GM18505 (cell line): ENCODE results near the gene XYLT1.

Experiments
- ATAC-seq: cut with Tn5 transposase; IDR thresholded peaks from one replicate; pipeline ENCODE4 v1.9.1; 2021; ENCODE audit not compliant: unreplicated experiment
- POLR2A ChIP-seq: IDR thresholded peaks from 4 replicates; pipeline ENCODE4 v1.6.1; 2011; ENCODE audit warnings: borderline replicate concordance; ENCODE audit not compliant: insufficient read depth, insufficient read length; ENCODE audit errors: extremely low read depth

XYLT1 gene

DNA sequence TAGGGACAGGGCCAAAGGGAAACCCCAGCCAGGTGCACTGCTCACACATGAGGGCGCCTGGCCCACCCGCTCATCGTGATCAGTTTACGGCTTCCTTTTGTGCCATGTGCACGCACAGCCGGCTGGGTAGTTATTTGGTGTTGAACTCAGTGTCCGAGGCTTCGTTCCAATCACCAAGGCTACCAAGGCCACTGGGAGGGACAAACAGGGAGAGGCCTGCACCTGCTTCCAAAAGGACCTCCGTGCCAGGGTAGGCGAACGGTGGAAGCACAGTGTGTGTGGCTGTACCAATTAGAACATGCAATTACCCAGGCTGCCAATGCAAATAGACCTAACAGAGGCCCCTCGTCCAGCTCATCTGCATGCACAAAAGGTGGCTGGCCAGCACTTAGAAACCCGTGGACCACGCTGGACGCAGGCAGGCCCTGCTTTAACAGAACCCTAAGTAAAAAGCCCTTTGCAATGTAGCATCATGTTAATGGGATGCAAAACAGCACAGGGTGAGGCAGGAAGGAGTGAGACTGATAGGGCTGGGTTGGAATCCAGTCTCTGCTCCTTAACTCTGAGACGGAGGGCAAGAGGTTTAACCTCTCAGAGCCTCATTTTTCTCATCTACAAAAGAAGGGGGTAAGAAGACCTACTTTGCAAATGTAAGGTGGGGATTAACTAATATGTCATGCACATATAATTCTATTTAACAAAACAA, 204.0 kb downstream of the XYLT1 start:
- ATAC-seq: no peak
- TF ChIP-seq POLR2A: no peak

DNA sequence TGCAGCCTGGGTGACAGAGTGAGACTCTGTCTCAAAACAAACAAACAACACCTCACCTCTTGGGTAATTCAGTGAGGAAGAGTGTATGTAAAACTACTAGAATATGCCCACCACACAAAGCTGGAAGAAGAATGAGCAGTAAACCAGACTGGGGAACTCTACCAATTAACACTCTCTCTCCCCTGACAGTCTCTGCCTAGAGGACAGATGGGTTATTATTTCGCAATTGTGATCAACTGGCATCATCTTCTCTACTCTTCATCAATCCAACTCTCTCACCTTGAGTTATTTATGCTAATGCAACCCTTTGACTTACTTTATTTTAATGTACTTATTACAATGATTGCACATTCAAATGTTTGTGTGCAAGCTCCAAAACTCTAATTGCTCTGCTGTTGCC, 205.6 kb downstream of the XYLT1 start:
- no peak for ATAC-seq
- no peak for TF ChIP-seq POLR2A

DNA sequence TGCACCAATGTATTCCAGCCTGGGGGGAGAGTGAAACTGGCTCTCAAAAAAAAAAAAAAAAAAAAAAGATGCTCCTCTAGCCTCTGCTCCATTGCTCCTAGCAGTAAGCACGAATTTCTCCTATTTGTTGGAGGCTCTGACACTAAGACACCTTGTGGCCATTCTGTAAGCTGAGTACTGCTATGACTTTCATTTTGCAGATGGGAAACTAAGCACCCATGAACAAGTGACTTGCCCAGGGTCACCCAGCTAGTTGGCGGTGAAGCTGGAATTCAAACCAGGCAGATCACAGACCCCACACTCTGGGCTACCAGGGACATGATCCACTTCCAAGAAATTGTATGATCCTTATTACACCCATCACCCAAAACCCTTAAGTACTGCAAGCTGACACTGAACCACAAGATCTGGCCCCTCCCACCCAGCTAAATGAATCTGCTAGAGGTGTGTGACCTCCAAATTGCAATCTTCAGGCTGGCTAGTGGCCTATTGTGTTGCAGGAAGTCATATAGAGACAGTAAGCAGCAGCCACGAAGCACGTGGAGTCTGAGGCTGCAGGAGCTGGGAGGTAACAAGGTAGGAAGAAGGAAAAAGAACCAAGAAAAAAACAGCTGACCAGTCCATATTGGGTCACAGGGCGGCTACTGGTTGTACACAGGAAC, 209.4 kb downstream of the XYLT1 start:
- no peak for TF ChIP-seq POLR2A
- no peak for ATAC-seq

DNA sequence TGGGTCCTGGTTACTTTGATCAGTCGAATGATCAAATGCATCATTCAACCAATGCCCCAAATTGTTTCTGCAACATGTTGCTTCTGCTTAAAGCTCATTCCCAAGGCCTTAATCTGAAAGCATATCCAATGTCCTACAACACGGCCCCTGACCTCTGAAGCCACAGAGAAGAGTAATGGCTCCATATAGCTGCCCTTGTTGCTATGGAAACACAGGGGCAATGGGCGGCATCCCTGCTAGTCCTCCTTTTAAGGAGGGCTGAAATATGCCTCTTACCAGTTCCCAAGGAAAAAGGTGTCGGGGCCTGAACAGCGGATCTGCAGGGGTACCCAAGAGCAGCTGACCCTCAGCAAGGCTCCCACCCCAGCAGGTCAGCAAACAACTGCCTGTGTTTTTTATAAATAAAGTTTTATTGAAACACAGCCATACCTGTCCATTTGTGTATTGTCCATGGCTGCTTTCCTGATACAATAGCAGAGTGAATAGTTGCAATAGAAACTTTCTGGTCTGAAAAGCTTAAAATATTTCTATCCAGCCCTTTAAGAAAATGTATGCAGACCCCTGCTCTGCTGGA, 210.4 kb downstream of the XYLT1 start:
- no peak for TF ChIP-seq POLR2A
- no peak for ATAC-seq

DNA sequence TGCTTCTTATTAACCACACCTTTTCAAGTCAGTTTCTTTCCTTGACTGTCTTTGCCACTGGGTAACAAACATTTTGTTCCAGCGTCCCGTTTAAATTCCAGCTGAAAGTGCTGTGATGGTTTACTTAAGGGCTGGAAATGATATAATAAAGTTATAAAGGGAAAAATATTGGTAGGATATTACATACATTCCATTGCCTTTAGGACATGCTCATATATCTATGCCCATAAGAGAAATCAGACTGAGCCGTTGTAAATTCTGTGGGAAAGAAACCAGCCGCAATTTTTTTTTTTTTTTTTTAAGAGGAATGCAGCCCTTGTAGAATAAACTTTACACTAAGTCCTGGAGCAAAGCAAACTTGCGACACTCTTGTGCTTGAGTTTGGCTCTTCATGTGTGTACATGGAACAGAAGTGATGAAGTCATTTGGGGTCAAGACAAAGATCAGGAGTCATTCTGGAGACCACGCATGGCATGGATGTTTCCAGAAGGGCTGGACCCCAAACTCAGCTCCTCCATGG, 210.9 kb downstream of the XYLT1 start:
- ATAC-seq: no peak
- TF ChIP-seq POLR2A: no peak

DNA sequence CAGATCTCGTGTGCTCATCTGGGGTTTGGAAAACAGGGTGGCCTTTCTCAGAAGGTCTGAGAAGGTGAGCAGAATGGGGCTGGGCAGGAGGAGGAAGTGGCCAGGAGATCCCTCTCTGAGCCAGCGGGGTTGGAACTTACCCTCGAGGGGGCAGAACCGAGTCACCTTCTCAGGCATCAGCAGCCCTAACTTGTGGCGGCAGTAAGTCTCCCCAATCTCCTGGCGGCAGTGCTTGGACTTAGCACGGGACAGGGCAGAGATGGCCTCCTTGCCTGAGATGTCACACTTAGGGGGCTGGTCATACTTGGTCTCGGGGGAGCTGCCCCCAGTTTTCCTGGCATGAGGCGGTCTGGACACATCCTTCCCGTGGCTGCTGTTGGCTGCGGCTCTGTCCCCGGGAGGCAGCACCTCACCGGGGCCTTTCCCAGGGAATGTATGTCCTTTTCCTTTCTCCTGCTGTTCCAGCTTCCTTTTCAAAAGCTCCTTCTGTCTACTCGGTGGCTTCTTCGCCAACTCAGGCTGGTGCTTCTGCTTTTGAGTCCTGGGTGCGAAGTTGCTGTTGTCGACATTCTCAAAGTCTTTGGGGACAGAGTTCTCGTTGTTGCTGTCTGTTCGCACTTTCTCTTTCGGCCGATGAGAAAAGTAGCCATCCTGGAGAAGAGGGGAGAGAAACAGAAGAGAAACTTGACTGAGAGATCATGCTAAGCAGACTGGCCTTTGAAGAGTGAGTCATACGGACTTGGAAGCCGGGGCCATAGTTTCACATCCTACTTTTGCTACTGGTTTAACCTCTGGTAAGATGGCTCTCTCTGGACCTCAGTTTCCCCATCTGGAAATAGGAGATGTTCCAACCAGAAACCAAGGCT, 211.7 kb downstream of the XYLT1 start:
- ATAC-seq: peak; percentile 73
- no peak for TF ChIP-seq POLR2A

DNA sequence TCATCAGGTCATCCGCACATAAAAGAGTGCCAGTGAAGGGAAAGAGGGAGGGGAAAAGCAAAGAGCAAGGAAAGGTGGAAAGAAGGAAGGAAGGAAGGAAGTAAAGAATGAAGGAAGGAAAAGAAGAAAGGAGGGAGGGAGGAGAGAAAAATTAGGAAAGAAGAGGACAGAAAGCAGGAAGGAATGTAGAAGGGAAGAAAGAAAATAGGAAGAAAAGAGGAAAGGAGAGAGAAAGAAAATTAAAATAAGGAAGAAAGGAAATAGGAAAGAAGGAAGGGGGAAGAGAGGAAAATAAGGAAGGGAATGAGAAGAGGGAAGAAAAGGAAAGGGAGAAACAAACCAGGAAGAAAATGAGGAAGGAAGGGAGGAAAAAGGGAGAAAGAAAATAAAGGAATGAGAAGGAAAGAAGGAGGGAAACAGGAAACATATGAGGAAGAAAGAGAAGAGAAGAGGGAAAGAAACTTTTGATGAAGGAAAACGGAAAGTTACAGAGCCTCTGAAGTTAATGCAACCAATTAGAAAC, 212.6 kb downstream of the XYLT1 start:
- no peak for ATAC-seq
- no peak for TF ChIP-seq POLR2A

DNA sequence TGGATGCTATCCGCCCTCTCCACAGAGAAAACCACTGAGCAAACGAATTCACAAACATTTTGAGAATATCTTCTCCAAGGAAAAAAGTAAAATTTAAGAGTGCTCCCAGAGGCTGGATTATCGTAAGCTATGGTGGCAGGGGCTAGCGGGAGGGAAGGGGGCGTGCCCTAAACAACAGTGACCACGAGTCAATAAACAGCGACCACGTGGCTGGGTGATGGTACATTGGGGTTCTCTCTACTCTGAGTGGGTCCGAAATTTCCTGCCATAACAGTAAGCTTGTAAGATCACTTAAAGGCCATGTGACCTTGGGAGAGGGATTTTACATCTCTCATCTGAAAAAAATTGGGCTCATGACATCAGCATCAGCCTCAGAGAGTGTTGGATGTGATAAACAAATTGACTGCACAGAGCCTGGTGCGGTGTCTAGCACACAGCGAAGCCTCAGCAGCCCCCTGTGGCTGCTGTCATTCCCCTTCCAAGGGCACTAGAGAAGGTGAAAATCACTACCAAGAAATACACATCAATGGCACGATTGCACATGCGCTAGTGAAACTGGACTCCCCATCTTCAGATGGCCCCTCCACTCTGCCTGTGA, 213.2 kb downstream of the XYLT1 start:
- no peak for TF ChIP-seq POLR2A
- ATAC-seq: no peak

DNA sequence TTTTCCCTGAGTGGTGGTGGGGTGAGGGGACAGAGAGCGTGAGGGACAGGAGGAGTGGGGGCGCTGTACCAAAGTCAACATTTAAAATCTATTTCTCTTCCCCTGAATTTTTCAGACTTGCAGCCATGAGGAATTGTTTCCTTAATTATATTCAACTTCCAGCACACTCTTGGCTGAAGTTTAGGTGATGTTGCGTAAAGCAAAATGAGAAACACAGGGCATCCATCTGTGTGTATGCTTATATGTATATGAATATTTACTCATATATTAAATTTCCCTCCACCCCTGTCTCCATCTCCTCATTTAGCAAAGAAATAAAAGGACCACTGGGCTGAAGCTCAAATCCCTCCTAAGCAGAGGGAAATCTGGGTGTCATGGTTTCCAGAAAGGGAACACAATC, 218.1 kb downstream of the XYLT1 start:
- ATAC-seq: no peak
- no peak for TF ChIP-seq POLR2A

DNA sequence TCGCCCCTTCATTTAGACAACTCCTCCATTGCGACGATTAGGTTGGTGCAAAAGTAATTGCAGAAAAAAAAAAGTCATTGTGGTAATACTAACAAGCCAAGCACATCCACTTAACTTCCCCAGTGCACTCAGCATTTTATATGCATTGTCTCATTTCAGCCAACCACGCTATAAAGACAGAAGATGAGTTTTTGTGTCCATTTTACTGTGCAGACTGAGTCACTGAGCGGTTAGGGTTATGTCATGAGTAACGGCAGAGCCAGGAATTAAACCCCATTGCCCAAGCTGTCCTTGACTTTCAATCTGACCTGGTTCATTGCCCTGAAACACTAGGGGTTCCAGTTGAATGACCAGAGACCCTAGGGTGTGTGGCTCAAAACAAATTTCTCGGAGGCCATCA, 218.7 kb downstream of the XYLT1 start:
- no peak for TF ChIP-seq POLR2A
- no peak for ATAC-seq

DNA sequence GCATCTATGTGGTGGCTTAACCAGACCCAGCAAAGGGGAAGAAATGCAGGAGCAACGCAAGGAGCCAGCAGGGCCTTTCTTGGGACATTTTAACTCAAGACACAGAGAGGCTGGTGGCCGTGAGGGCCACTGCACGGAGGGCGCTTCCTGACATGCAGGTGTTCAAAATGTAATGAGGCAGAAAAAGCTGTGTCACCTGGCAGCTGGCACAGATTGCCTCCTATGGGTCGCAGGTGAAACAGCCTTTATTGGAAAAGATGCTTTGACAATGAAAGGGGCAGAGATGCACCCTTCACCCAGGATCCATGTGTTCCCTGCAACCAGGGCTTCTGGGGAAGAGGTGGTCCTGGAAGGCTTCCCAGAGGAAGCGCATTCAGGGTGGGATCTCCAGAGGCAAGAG, 219.3 kb downstream of the XYLT1 start:
- no peak for TF ChIP-seq POLR2A
- ATAC-seq: no peak

DNA sequence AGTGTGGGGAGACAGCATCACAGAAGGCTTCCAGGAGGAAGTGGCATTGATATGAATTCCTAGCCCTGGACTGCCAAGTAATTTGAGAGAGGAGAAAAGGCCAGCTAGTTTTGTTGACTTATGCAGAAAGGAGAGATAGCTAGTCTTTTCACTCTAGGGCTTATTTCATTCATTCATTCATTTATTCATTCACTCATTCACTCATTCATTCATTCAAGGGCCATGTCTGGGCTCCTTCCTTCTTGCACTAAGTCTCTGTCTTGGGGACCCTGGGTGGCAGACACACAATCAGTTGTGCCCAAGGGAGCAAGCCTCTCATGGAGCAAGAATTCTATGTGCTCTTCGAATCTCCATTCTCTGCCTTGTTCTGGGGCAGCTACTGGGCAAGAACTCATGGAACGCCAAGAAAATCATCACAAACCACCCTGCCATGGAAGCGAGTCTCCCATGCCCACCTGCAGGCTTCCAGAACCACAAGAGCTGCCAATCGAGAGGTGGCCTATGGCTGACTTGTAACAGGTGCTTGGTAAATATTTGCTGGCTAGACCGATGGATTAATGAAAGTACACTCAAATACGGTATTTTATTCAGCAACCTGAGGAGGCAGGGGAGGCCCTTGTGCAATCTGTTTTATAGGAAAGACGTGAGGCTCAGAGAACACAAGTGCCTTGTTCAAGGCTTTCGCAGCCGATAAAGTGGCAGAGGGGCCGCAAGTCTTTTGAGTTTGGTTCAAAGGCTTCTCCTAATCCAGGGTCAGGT, 223.6 kb downstream of the XYLT1 start:
- no peak for ATAC-seq
- TF ChIP-seq POLR2A: no peak
